Fibroblast of lung (primary cell): Measurements from ENCODE around the gene NPSR1. TPM values are rescaled to one million over a fixed set of nuclear protein-coding genes. Genes with fewer than 3 reads are reported as not detected.

Source experiments
- DNase-seq, 2 donors: peaks; one replicate each; pipeline versions ENCODE4 v3.0.0 to v3.0.0-alpha.2; 2010; ENCODE audit warnings: low read depth in 2 of 2
- H2AFZ ChIP-seq: 2 replicates; pipeline ENCODE4 v1.5.1; 2012; ENCODE audit warnings: low read length, control low read depth, inconsistent platforms
- H3K27ac ChIP-seq: 2 replicates; pipeline ENCODE4 v1.5.1; 2011; ENCODE audit warnings: low read length, control low read depth; ENCODE audit not compliant: insufficient read depth
- H3K27me3 ChIP-seq: 2 replicates; pipeline ENCODE4 v1.5.1; 2011; ENCODE audit warnings: mild to moderate bottlenecking, low read length; ENCODE audit not compliant: control insufficient read depth, insufficient read depth
- H3K36me3 ChIP-seq: 2 replicates; pipeline ENCODE4 v1.5.1; 2011; ENCODE audit warnings: low read length; ENCODE audit not compliant: control insufficient read depth, insufficient read depth
- H3K4me1 ChIP-seq: 2 replicates; pipeline ENCODE4 v1.5.1; 2011; ENCODE audit warnings: low read length; ENCODE audit not compliant: control insufficient read depth, insufficient read depth; ENCODE audit errors: extremely low read depth
- H3K4me2 ChIP-seq: 2 replicates; pipeline ENCODE4 v1.5.1; 2011; ENCODE audit warnings: low read length, control low read depth; ENCODE audit not compliant: insufficient read depth; ENCODE audit errors: extremely low read depth
- H3K4me3 ChIP-seq, 4 experiments: fragments of 200-600 bp in 1 of 4; sonication (generic) in 1 of 4; replicated peaks in 1 of 4; 2 replicates each; pipeline ENCODE4 v1.5.1; 2011 to 2016; ENCODE audit warnings: low read length in 4 of 4, low read depth in 3 of 4, mild to moderate bottlenecking in 3 of 4, control low read depth in 2 of 4, inconsistent platforms in 1 of 4, mixed read lengths in 1 of 4; ENCODE audit not compliant: insufficient read depth in 1 of 4; ENCODE audit errors: control extremely low read depth in 1 of 4
- H3K79me2 ChIP-seq: 2 replicates; pipeline ENCODE4 v1.5.1; 2012; ENCODE audit warnings: mild to moderate bottlenecking, low read length, inconsistent platforms; ENCODE audit not compliant: control insufficient read depth, insufficient read depth
- H3K9ac ChIP-seq: 2 replicates; pipeline ENCODE4 v1.5.1; 2011; ENCODE audit warnings: mild to moderate bottlenecking, low read length, control low read depth; ENCODE audit not compliant: insufficient read depth
- H3K9me3 ChIP-seq: 2 replicates; pipeline ENCODE4 v1.5.1; 2012; ENCODE audit warnings: low read depth, low read length; ENCODE audit not compliant: control insufficient read depth, insufficient read depth
- H4K20me1 ChIP-seq: 2 replicates; pipeline ENCODE4 v1.5.1; 2011; ENCODE audit warnings: low read length; ENCODE audit not compliant: control insufficient read depth, insufficient read depth; ENCODE audit errors: extremely low read depth
- CTCF ChIP-seq, 2 donors: IDR thresholded peaks in 1 of 2; conservative IDR thresholded peaks in 1 of 2; 1 replicate in 1 of 2; 2 replicates in 1 of 2; pipeline ENCODE4 v1.5.1; 2011 to 2012; ENCODE audit warnings: low read length in 2 of 2, control low read depth in 1 of 2, inconsistent platforms in 1 of 2, low read depth in 1 of 2, mild to moderate bottlenecking in 1 of 2
- EZH2 ChIP-seq: IDR thresholded peaks from 2 replicates; pipeline ENCODE4 v1.5.1; 2012; ENCODE audit warnings: low read length, control low read depth, mild to moderate bottlenecking; ENCODE audit errors: missing control alignments
- polyA plus RNA-seq, 2 donors: library from polyadenylated mRNA; depleted of rRNA in 1 of 2; stranded (reverse) in 1 of 2; unstranded in 1 of 2; fragments of >200 nt; gene quantifications; 2 replicates each; pipeline ENCODE4 v1.2.1, GENCODE V29; 2011 to 2012; ENCODE audit warnings: missing spikeins in 1 of 2
- total RNA-seq: library from RNA; depleted of rRNA; stranded (reverse); fragments of >200 nt; gene quantifications from 2 replicates; pipeline ENCODE4 v1.2.1, GENCODE V29; 2014

Gene NPSR1
- total and polyA plus RNA-seq, 2 donors (not counting 1 experiment from before 2014, with no cell fraction given), result not detected

GRCh38 chr7:34776748-34777358, 118.8 kb downstream of the NPSR1 start:
- no peak overlapping the region for H2AFZ ChIP-seq
- no peak for TF ChIP-seq EZH2
- H3K27ac ChIP-seq, result no peak overlapping the region
- H3K9me3 ChIP-seq, result no peaks in the 10 kb centered on the region
- H3K36me3 ChIP-seq, result no peaks in the 10 kb centered on the region
- no peaks in the 10 kb centered on the region for H3K4me1 ChIP-seq
- DNase-seq, result no peak
- H3K27me3 ChIP-seq, result no peaks in the 10 kb centered on the region
- H3K4me2 ChIP-seq, result no peak overlapping the region
- H3K79me2 ChIP-seq, result no peaks in the 10 kb centered on the region
- no peak overlapping the region for H3K9ac ChIP-seq
- no peak overlapping the region for H3K4me3 ChIP-seq
- no peaks in the 10 kb centered on the region for H4K20me1 ChIP-seq

- Histone ChIP-seq H3K27me3 (no peaks in the 10 kb centered on the region), H3K36me3 (no peaks in the 10 kb centered on the region), H2AFZ (no peak overlapping the region), H3K4me3 (no peak overlapping the region), H4K20me1 (no peaks in the 10 kb centered on the region), H3K27ac (no peak overlapping the region), H3K9ac (no peak overlapping the region), H3K9me3 (no peaks in the 10 kb centered on the region), H3K4me1 (no peaks in the 10 kb centered on the region), H3K79me2 (no peaks in the 10 kb centered on the region), H3K4me2 (no peak overlapping the region)
- DNase-seq, result no peak
- TF ChIP-seq EZH2, result no peak
- TF ChIP-seq CTCF (conservative IDR thresholded peaks at IDR 0.05 in 1 of 2, IDR thresholded peaks at IDR 0.05 in 1 of 2; ENCODE audit: low read depth in 1 of 2, low read length in 2 of 2), result no peak
Measured at GRCh38 chr7:34780546-34780945, 122.5 kb downstream of the NPSR1 start.

GRCh38 chr7:34787586-34787985, 129.6 kb downstream of the NPSR1 start:
- Histone ChIP-seq H3K27me3 (no peaks in the 10 kb centered on the region), H3K4me1 (no peaks in the 10 kb centered on the region), H4K20me1 (no peaks in the 10 kb centered on the region), H3K9me3 (no peaks in the 10 kb centered on the region), H3K9ac (no peak overlapping the region), H2AFZ (no peak overlapping the region), H3K27ac (no peak overlapping the region), H3K4me2 (no peak overlapping the region), H3K36me3 (no peaks in the 10 kb centered on the region), H3K79me2 (no peaks in the 10 kb centered on the region), H3K4me3 (no peak overlapping the region)
- DNase-seq, result no peak
- TF ChIP-seq CTCF (conservative IDR thresholded peaks at IDR 0.05 in 1 of 2, IDR thresholded peaks at IDR 0.05 in 1 of 2; ENCODE audit: low read depth in 1 of 2, low read length in 2 of 2) (no peak), EZH2 (no peak)
